ENCODE results near the gene CLDN22.

The CLDN22 gene

DNA sequence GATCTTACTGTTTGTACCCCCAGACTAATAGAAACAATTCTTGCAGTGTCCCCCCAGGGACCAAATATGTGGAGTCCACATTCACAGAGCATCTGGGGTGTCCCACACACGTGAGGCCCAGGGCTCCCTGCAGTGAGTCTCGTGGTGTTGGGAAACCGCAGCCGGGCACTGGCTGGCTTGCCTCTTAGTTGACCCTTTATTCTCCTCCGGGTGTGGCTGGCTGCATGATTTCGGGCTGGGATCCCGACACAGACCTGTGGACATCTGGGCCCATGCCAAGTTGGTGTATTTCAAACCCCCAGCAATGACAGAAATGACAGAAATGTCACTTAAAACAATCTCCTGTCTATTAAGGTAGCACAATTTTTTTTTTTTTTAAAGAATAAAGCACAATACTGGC lies 17.8 kb upstream of the CLDN22 start:
- H3K27ac ChIP-seq = no peak overlapping the region
- H3K9me3 ChIP-seq = no peaks in the 10 kb centered on the region
- H3K4me3 ChIP-seq (ENCODE audit: low read depth in 1 of 2, low read length in 1 of 2) = no peak overlapping the region
- TF ChIP-seq, protein P1, sequence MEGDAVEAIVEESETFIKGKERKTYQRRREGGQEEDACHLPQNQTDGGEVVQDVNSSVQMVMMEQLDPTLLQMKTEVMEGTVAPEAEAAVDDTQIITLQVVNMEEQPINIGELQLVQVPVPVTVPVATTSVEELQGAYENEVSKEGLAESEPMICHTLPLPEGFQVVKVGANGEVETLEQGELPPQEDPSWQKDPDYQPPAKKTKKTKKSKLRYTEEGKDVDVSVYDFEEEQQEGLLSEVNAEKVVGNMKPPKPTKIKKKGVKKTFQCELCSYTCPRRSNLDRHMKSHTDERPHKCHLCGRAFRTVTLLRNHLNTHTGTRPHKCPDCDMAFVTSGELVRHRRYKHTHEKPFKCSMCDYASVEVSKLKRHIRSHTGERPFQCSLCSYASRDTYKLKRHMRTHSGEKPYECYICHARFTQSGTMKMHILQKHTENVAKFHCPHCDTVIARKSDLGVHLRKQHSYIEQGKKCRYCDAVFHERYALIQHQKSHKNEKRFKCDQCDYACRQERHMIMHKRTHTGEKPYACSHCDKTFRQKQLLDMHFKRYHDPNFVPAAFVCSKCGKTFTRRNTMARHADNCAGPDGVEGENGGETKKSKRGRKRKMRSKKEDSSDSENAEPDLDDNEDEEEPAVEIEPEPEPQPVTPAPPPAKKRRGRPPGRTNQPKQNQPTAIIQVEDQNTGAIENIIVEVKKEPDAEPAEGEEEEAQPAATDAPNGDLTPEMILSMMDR (IDR thresholded peaks at IDR 0.05) = no peak
- H3K27me3 ChIP-seq = peaks cover 31% of the 10 kb centered on the region
- H3K36me3 ChIP-seq = no peaks in the 10 kb centered on the region
- H3K4me1 ChIP-seq (ENCODE audit: control insufficient read depth in 1 of 2, insufficient read depth in 1 of 2, low read depth in 1 of 2, low read length in 1 of 2) = no peaks in the 10 kb centered on the region

- no peaks in the 10 kb centered on the region for H3K9me3 ChIP-seq
- H3K4me1 ChIP-seq (ENCODE audit: control insufficient read depth in 1 of 2, insufficient read depth in 1 of 2, low read depth in 1 of 2, low read length in 1 of 2) = no peaks in the 10 kb centered on the region
- no peaks in the 10 kb centered on the region for H3K36me3 ChIP-seq
- no peak overlapping the region for H3K4me3 ChIP-seq (ENCODE audit: low read depth in 1 of 2, low read length in 1 of 2)
- TF ChIP-seq, protein P1 (IDR thresholded peaks at IDR 0.05) = no peak
- H3K27ac ChIP-seq = no peak overlapping the region
- peaks cover 26% of the 10 kb centered on the region for H3K27me3 ChIP-seq
These were observed 17.3 kb upstream of the CLDN22 start for GRCh38 chr4:183337349-183337748.

GRCh38 chr4:183335369-183335940 lies 15.4 kb upstream of the CLDN22 start:
- TF ChIP-seq, protein P1 (IDR thresholded peaks at IDR 0.05) = no peak
- H3K27me3 ChIP-seq = peaks cover 15% of the 10 kb centered on the region
- H3K9me3 ChIP-seq = no peaks in the 10 kb centered on the region
- H3K4me1 ChIP-seq (ENCODE audit: control insufficient read depth in 1 of 2, insufficient read depth in 1 of 2, low read depth in 1 of 2, low read length in 1 of 2) = no peaks in the 10 kb centered on the region
- no peak overlapping the region for H3K4me3 ChIP-seq (ENCODE audit: low read depth in 1 of 2, low read length in 1 of 2)
- H3K36me3 ChIP-seq = no peaks in the 10 kb centered on the region
- no peak overlapping the region for H3K27ac ChIP-seq

DNA sequence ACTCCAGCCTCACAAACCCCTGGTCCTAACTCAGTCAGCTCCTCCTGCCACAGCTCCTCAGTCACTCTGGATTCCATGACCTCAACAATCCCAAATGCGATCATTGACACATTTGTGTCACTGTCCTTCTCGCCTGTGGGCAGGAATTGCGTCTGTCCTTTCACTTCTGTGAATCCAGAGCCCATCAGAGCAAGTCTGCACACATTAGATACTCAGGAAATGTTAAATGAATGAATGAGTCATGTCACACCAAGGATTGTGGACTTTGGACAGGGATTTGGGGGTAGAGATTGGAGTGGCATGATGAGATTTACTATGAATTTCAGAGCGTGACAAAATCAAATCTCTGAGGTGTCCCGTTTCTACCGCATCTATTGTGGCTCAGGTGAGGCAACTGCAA lies 13.9 kb upstream of the CLDN22 start:
- H3K9me3 ChIP-seq = no peaks in the 10 kb centered on the region
- TF ChIP-seq, protein P1 (IDR thresholded peaks at IDR 0.05) = no peak
- no peak overlapping the region for H3K27ac ChIP-seq
- no peak overlapping the region for H3K4me3 ChIP-seq (ENCODE audit: low read depth in 1 of 2, low read length in 1 of 2)
- H3K4me1 ChIP-seq (ENCODE audit: control insufficient read depth in 1 of 2, insufficient read depth in 1 of 2, low read depth in 1 of 2, low read length in 1 of 2) = no peaks in the 10 kb centered on the region
- H3K27me3 ChIP-seq = peaks cover 15% of the 10 kb centered on the region
- H3K36me3 ChIP-seq = no peaks in the 10 kb centered on the region

DNA sequence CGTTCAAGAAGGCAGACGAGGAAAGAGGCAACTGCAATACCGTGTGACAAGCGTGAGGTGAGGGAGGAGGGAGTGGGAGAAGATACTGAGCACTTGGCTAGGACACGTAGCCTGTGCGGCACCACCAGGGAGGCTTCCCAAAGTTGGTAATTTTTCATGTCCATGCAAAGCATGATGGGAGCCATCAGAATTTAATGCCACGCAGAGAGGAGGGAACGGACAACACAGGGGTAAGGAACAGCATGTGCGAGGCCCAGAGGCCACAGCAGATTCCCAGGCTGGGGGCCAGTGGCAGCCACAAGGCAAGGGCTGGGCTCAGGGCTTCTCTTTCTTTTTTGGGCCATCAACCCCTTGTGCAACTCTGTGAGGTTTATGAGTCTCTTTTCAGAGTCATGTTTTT lies 13.1 kb upstream of the CLDN22 start:
- peaks cover 15% of the 10 kb centered on the region for H3K27me3 ChIP-seq
- no peak overlapping the region for H3K4me3 ChIP-seq (ENCODE audit: low read depth in 1 of 2, low read length in 1 of 2)
- H3K27ac ChIP-seq = no peak overlapping the region
- H3K4me1 ChIP-seq (ENCODE audit: control insufficient read depth in 1 of 2, insufficient read depth in 1 of 2, low read depth in 1 of 2, low read length in 1 of 2) = no peaks in the 10 kb centered on the region
- no peaks in the 10 kb centered on the region for H3K9me3 ChIP-seq
- TF ChIP-seq, protein P1 (IDR thresholded peaks at IDR 0.05) = no peak
- no peaks in the 10 kb centered on the region for H3K36me3 ChIP-seq

DNA sequence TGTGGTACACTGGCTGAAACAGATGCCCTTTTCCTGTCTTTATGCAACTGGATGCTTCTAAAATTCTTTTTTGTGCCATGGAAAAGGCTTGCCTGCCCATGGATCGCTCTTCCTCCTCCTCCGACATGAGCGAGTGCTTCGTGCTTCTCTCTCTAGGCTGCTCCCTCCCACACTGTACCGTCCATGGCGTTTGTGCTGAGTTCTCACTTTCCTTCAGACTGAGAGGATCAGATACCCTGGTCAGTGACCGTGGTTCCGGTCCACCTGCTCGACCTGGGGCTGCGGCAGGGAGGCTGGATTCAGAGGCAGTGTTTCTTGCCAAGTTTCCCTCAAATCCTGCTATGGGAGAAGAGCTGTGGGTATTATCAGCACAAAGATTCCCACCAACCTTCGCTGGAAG lies 12.4 kb upstream of the CLDN22 start:
- H3K9me3 ChIP-seq = no peaks in the 10 kb centered on the region
- no peaks in the 10 kb centered on the region for H3K4me1 ChIP-seq (ENCODE audit: control insufficient read depth in 1 of 2, insufficient read depth in 1 of 2, low read depth in 1 of 2, low read length in 1 of 2)
- no peak overlapping the region for H3K27ac ChIP-seq
- no peak overlapping the region for H3K4me3 ChIP-seq (ENCODE audit: low read depth in 1 of 2, low read length in 1 of 2)
- TF ChIP-seq, protein P1 (IDR thresholded peaks at IDR 0.05) = no peak
- H3K36me3 ChIP-seq = no peaks in the 10 kb centered on the region
- H3K27me3 ChIP-seq = peaks cover 15% of the 10 kb centered on the region

Data from neutrophil (primary cell).